Activated CD8-positive, alpha-beta memory T cell treated with anti-CD3 and anti-CD28 coated beads for 24 hours (primary cell): ENCODE data around the gene ZNF426.
"Not testable (repeated sequence)": the region's sequence is repeated elsewhere in the genome, so short reads cannot be mapped to it uniquely, and the experiment has no call there.

Source experiments
- DNase-seq: peaks from one replicate; pipeline ENCODE4 v3.0.0-alpha.2; 2020

ZNF426 gene

GRCh38 chr19:9538183-9539058 lies at the start of gene ZNF426:
Gene ZNF426, minus strand, starts transcription at chr19:9538645. Its CDS starts 2,413 bp downstream, at chr19:9536232.
- DNase-seq: peak; percentile 94

- DNase-seq: peak; percentile 87
Observed at GRCh38 chr19:9586764-9587163, 48.3 kb upstream of the ZNF426 start.

- peak; percentile 94 for DNase-seq
Observed at GRCh38 chr19:9584073-9584833, 45.8 kb upstream of the ZNF426 start, which contains the start of gene ZNF121. Gene ZNF121, minus strand, starts transcription at chr19:9584504. Its CDS starts 16,407 bp downstream, at chr19:9568097.

- not testable (repeated sequence) for DNase-seq
Observed at GRCh38 chr19:9582081-9582725, 43.8 kb upstream of the ZNF426 start.

GRCh38 chr19:9580728-9581127 lies 42.3 kb upstream of the ZNF426 start:
- no peak for DNase-seq

GRCh38 chr19:9570255-9570654 lies 31.8 kb upstream of the ZNF426 start:
- no peak for DNase-seq

GRCh38 chr19:9566729-9567128 lies 28.3 kb upstream of the ZNF426 start:
- no peak for DNase-seq

- no peak for DNase-seq
Observed at GRCh38 chr19:9565900-9566705, 27.7 kb upstream of the ZNF426 start.

GRCh38 chr19:9552536-9553274 lies 14.3 kb upstream of the ZNF426 start:
- no peak for DNase-seq

- DNase-seq: no peak
Observed at GRCh38 chr19:9547870-9548269, 9.4 kb upstream of the ZNF426 start.

- not testable (repeated sequence) for DNase-seq
Observed at GRCh38 chr19:9541281-9541680, 2.8 kb upstream of the ZNF426 start.

- not testable (repeated sequence) for DNase-seq
Observed at GRCh38 chr19:9539921-9540320, 1.5 kb upstream of the ZNF426 start.

- DNase-seq: not testable (repeated sequence)
Observed at GRCh38 chr19:9539201-9539600, 756 bp upstream of the ZNF426 start.

GRCh38 chr19:9535934-9536333 lies 2.5 kb downstream of the ZNF426 start:
- DNase-seq: no peak

GRCh38 chr19:9531933-9532332 lies 6.5 kb downstream of the ZNF426 start:
- DNase-seq: no peak

GRCh38 chr19:9528757-9529336 lies 9.6 kb downstream of the ZNF426 start:
- no peak for DNase-seq

- DNase-seq: no peak
Observed at GRCh38 chr19:9523885-9524474, 14.5 kb downstream of the ZNF426 start.

- DNase-seq: no peak
Observed at GRCh38 chr19:9507285-9507684, 31.2 kb downstream of the ZNF426 start.

- no peak for DNase-seq
Observed at GRCh38 chr19:9500796-9501195, 37.6 kb downstream of the ZNF426 start.

GRCh38 chr19:9498183-9498902 lies 40.1 kb downstream of the ZNF426 start, which contains the start of gene ZNF560:
Gene ZNF560, minus strand, starts transcription at chr19:9498616. Its CDS starts 23,303 bp downstream, at chr19:9475313.
- DNase-seq: no peak
